Calu3 (cell line): ENCODE data around the gene UPF3A. TPM values are rescaled to one million over a fixed set of nuclear protein-coding genes. Genes with fewer than 3 reads are reported as not detected.
"Not testable (repeated sequence)": the region's sequence is repeated elsewhere in the genome, so short reads cannot be mapped to it uniquely, and the experiment has no call there.

Source experiments
- BruUV-seq: library from RNA; stranded (reverse); fragments of 400-500 nt; replicated peaks from 2 replicates; lab custom pipeline; 2021; lab: Mats Ljungman, UMichigan
- CTCF ChIA-PET: fragments of 300-600 bp; sonication (Branson Sonifier 250); formaldehyde crosslinking; loops from one replicate; lab custom pipeline; 2022; ENCODE audit warnings: antibody characterized with exemption; lab: Charles Lee
- DNase-seq: peaks from one replicate; pipeline ENCODE4 v3.0.0; 2022
- H3K27ac Mint-ChIP-seq: one replicate; pipeline ENCODE4 v1.8.0; 2022; ENCODE audit warnings: mixed read lengths; ENCODE audit not compliant: unreplicated experiment
- H3K27me3 Mint-ChIP-seq: one replicate; pipeline ENCODE4 v1.8.0; 2022; ENCODE audit warnings: mixed read lengths; ENCODE audit not compliant: unreplicated experiment
- H3K36me3 Mint-ChIP-seq: one replicate; pipeline ENCODE4 v1.8.0; 2022; ENCODE audit warnings: mild to moderate bottlenecking, moderate library complexity, mixed read lengths; ENCODE audit not compliant: insufficient read depth, unreplicated experiment
- H3K4me1 Mint-ChIP-seq: one replicate; pipeline ENCODE4 v1.8.0; 2022; ENCODE audit warnings: mild to moderate bottlenecking, low read depth, mixed read lengths; ENCODE audit not compliant: unreplicated experiment
- H3K4me3 Mint-ChIP-seq: one replicate; pipeline ENCODE4 v1.8.0; 2022; ENCODE audit warnings: mild to moderate bottlenecking, low read depth, moderate library complexity, mixed read lengths; ENCODE audit not compliant: unreplicated experiment
- H3K9me3 Mint-ChIP-seq: one replicate; pipeline ENCODE4 v1.8.0; 2022; ENCODE audit warnings: low read depth, mixed read lengths; ENCODE audit not compliant: unreplicated experiment
- CTCF ChIP-seq: fragments of 200-600 bp; IDR thresholded peaks from one replicate; pipeline ENCODE4 v1.8.0; 2022; ENCODE audit warnings: antibody characterized with exemption; ENCODE audit not compliant: unreplicated experiment
- intact Hi-C: fragments of 100-400 bp; cut with micrococcal nuclease; formaldehyde crosslinking; loops from one replicate; pipeline ENCODE4 v1.10.0; 2022; ENCODE audit not compliant: unreplicated experiment
- microRNA-seq: library from miRNA; unstranded; fragments of <30 nt; microRNA quantifications from one replicate; pipeline ENCODE4 v1.2.0, GENCODE V29; 2022
- total RNA-seq: library from RNA; stranded (reverse); gene quantifications from 2 replicates; pipeline ENCODE4 v1.2.3, GENCODE V29; 2022

Gene UPF3A
- total RNA-seq, 1 experiment from 2014 or later = 12.1 TPM

GRCh38 chr13:114341003-114341777 is 59.8 kb downstream of the UPF3A start:
- no peak for DNase-seq
- no peak for TF ChIP-seq CTCF
- H3K4me3 Mint-ChIP-seq = no peak overlapping the region
- intact Hi-C loops = no loop called here
- H3K36me3 Mint-ChIP-seq = no peaks in the 10 kb centered on the region
- H3K27me3 Mint-ChIP-seq = no peaks in the 10 kb centered on the region
- no peaks in the 10 kb centered on the region for H3K4me1 Mint-ChIP-seq
- no peaks in the 10 kb centered on the region for H3K9me3 Mint-ChIP-seq
- CTCF ChIA-PET = no interaction called here
- H3K27ac Mint-ChIP-seq = no peak overlapping the region
- BruUV-seq = no TSS peak

- H3K27me3 Mint-ChIP-seq, DNase-seq, intact Hi-C loops, BruUV-seq, H3K4me1 Mint-ChIP-seq, H3K4me3 Mint-ChIP-seq, H3K36me3 Mint-ChIP-seq, H3K27ac Mint-ChIP-seq, H3K9me3 Mint-ChIP-seq, CTCF ChIA-PET: not testable (repeated sequence)
Observed at GRCh38 chr13:114347256-114347655, 65.9 kb downstream of the UPF3A start.

- H3K27me3 Mint-ChIP-seq, BruUV-seq, intact Hi-C loops, H3K4me3 Mint-ChIP-seq, CTCF ChIA-PET, H3K9me3 Mint-ChIP-seq, H3K36me3 Mint-ChIP-seq, H3K4me1 Mint-ChIP-seq, H3K27ac Mint-ChIP-seq: not testable (repeated sequence)
- peak; percentile 24 for DNase-seq
- TF ChIP-seq CTCF = peak; percentile 60
Observed at GRCh38 chr13:114352763-114353162, 71.4 kb downstream of the UPF3A start.

- H3K4me1 Mint-ChIP-seq, H3K27me3 Mint-ChIP-seq, H3K4me3 Mint-ChIP-seq, CTCF ChIA-PET, intact Hi-C loops, DNase-seq, H3K9me3 Mint-ChIP-seq, H3K27ac Mint-ChIP-seq, H3K36me3 Mint-ChIP-seq, BruUV-seq: not testable (repeated sequence)
Observed at GRCh38 chr13:114353382-114353781, 72.0 kb downstream of the UPF3A start.

Small RNAs within 50 kb of the gene (microRNA-seq; reads per million reads assigned to microRNA genes)
- gene MIR4502 (not detected), gene MIR548AR (not detected)

Other genes starting within 250 kb of the UPF3A start
- 0.26 and 0.49 TPM in 2 replicates for gene RASA3, start 149.0 kb upstream of the UPF3A start, total RNA-seq
- not detected in 2 replicates for gene CFAP97D2, start 102.3 kb upstream of the UPF3A start, total RNA-seq
- 15.7 and 16.8 TPM in 2 replicates for gene CDC16, start 46.7 kb upstream of the UPF3A start, total RNA-seq
- gene CHAMP1, start 32.9 kb downstream of the UPF3A start, total RNA-seq = 8.3 and 10.3 TPM in 2 replicates